IgD-negative memory B cell (primary cell): ENCODE measurements around the gene PRKCA. TPM values are rescaled to one million over a fixed set of nuclear protein-coding genes. Genes with fewer than 3 reads are reported as not detected.

ENCODE experiments used
- H3K27ac Mint-ChIP-seq, 3 donors: one replicate each; pipeline ENCODE4 v1.8.0; 2020 to 2022; ENCODE audit warnings: mild to moderate bottlenecking in 3 of 3, mixed read lengths in 3 of 3, moderate library complexity in 1 of 3
- H3K27me3 Mint-ChIP-seq: one replicate; pipeline ENCODE4 v1.8.0; 2021; ENCODE audit warnings: mixed read lengths
- H3K36me3 Mint-ChIP-seq: one replicate; pipeline ENCODE4 v1.8.0; 2020; ENCODE audit warnings: mild to moderate bottlenecking, mixed read lengths
- H3K4me1 Mint-ChIP-seq, 3 donors: one replicate each; pipeline ENCODE4 v1.8.0; 2020 to 2022; ENCODE audit warnings: mixed read lengths in 3 of 3, mild to moderate bottlenecking in 1 of 3
- H3K4me3 Mint-ChIP-seq, 4 donors: one replicate each; pipeline ENCODE4 v1.8.0; 2020 to 2022; ENCODE audit warnings: mild to moderate bottlenecking in 4 of 4, mixed read lengths in 4 of 4, moderate library complexity in 3 of 4
- H3K9me3 Mint-ChIP-seq, 3 donors: one replicate each; pipeline ENCODE4 v1.8.0; 2020 to 2021; ENCODE audit warnings: mixed read lengths in 3 of 3, mild to moderate bottlenecking in 1 of 3
- polyA plus RNA-seq: library from polyadenylated mRNA; unstranded; fragments of 300-500 nt; fragmentation: Illumina TruSeq; gene quantifications from one replicate; pipeline ENCODE4 v1.2.3, GENCODE V29; 2021

Gene PRKCA
- polyA plus RNA-seq, 1 donor from 2014 or later, result 0.14 TPM

- Mint-ChIP-seq H3K9me3 (no peaks in the 10 kb centered on the region), H3K36me3 (peaks cover 4% of the 10 kb centered on the region), H3K27ac (no peak overlapping the region), H3K4me3 (no peak overlapping the region), H3K4me1 (peaks cover 8 to 9% (median 8%) of the 10 kb centered on the region in 3 donors), H3K27me3 (peaks cover 7% of the 10 kb centered on the region)
These were observed 493.1 kb downstream of the PRKCA start for GRCh38 chr17:66795486-66795885.

GRCh38 chr17:66799849-66800537, 497.6 kb downstream of the PRKCA start:
- no peaks in the 10 kb centered on the region for H3K4me1 Mint-ChIP-seq
- H3K36me3 Mint-ChIP-seq, result no peaks in the 10 kb centered on the region
- H3K27me3 Mint-ChIP-seq, result peaks cover 1% of the 10 kb centered on the region
- no peak overlapping the region for H3K4me3 Mint-ChIP-seq
- no peak overlapping the region for H3K27ac Mint-ChIP-seq
- no peaks in the 10 kb centered on the region for H3K9me3 Mint-ChIP-seq

- peaks cover 16% of the 10 kb centered on the region for H3K27me3 Mint-ChIP-seq
- H3K27ac Mint-ChIP-seq, result no peak overlapping the region
- H3K4me1 Mint-ChIP-seq, result no peaks in the 10 kb centered on the region
These were observed 501.1 kb downstream of the PRKCA start for GRCh38 chr17:66803474-66803951.

GRCh38 chr17:66805567-66805966, 503.2 kb downstream of the PRKCA start:
- H3K27ac Mint-ChIP-seq, result no peak overlapping the region
- no peak overlapping the region for H3K4me3 Mint-ChIP-seq
- H3K9me3 Mint-ChIP-seq, result peaks cover 0 to 2% (median 0%) of the 10 kb centered on the region in 3 donors

More at GRCh38 chr17:66803474-66803951, 501.1 kb downstream of the PRKCA start:
- no peaks in the 10 kb centered on the region for H3K36me3 Mint-ChIP-seq
- H3K4me3 Mint-ChIP-seq, result no peak overlapping the region
- H3K9me3 Mint-ChIP-seq, result no peaks in the 10 kb centered on the region

GRCh38 chr17:66807182-66807581, 504.8 kb downstream of the PRKCA start:
- Mint-ChIP-seq H3K27me3 (peaks cover 21% of the 10 kb centered on the region), H3K9me3 (peaks cover 0 to 2% (median 0%) of the 10 kb centered on the region in 3 donors), H3K36me3 (no peaks in the 10 kb centered on the region), H3K4me1 (no peaks in the 10 kb centered on the region), H3K27ac (no peak overlapping the region), H3K4me3 (no peak overlapping the region)

More at GRCh38 chr17:66805567-66805966, 503.2 kb downstream of the PRKCA start:
- Mint-ChIP-seq H3K27me3 (peaks cover 21% of the 10 kb centered on the region), H3K4me1 (no peaks in the 10 kb centered on the region), H3K36me3 (no peaks in the 10 kb centered on the region)

- Mint-ChIP-seq H3K9me3 (peaks cover 0 to 7% (median 2%) of the 10 kb centered on the region in 3 donors), H3K27ac (no peak overlapping the region), H3K36me3 (no peaks in the 10 kb centered on the region)
These were observed 507.0 kb downstream of the PRKCA start for GRCh38 chr17:66809408-66809807.

GRCh38 chr17:66810951-66811682, 508.7 kb downstream of the PRKCA start:
- Mint-ChIP-seq H3K27ac (no peak overlapping the region), H3K4me1 (no peaks in the 10 kb centered on the region), H3K27me3 (peaks cover 21% of the 10 kb centered on the region), H3K9me3 (peaks cover 0 to 7% (median 2%) of the 10 kb centered on the region in 3 donors), H3K4me3 (no peak overlapping the region), H3K36me3 (no peaks in the 10 kb centered on the region)

More at GRCh38 chr17:66809408-66809807, 507.0 kb downstream of the PRKCA start:
- peaks cover 23% of the 10 kb centered on the region for H3K27me3 Mint-ChIP-seq
- no peaks in the 10 kb centered on the region for H3K4me1 Mint-ChIP-seq
- no peak overlapping the region for H3K4me3 Mint-ChIP-seq

GRCh38 chr17:66811683-66812054, 509.3 kb downstream of the PRKCA start:
- peaks cover 0 to 7% (median 2%) of the 10 kb centered on the region in 3 donors for H3K9me3 Mint-ChIP-seq
- H3K4me3 Mint-ChIP-seq, result no peak overlapping the region
- H3K36me3 Mint-ChIP-seq, result no peaks in the 10 kb centered on the region
- H3K4me1 Mint-ChIP-seq, result no peaks in the 10 kb centered on the region
- peaks cover 21% of the 10 kb centered on the region for H3K27me3 Mint-ChIP-seq
- H3K27ac Mint-ChIP-seq, result no peak overlapping the region

GRCh38 chr17:66812571-66812970, 510.2 kb downstream of the PRKCA start:
- Mint-ChIP-seq H3K9me3 (peaks cover 4 to 7% (median 6%) of the 10 kb centered on the region in 3 donors), H3K4me1 (no peaks in the 10 kb centered on the region), H3K27ac (peak overlapping the region in 1 of 3 donors; percentile 65), H3K27me3 (peaks cover 16% of the 10 kb centered on the region), H3K4me3 (peak overlapping the region in 1 of 4 donors; percentile 70), H3K36me3 (no peaks in the 10 kb centered on the region)

GRCh38 chr17:66813296-66813695, 510.9 kb downstream of the PRKCA start:
- Mint-ChIP-seq H3K9me3 (peaks cover 4 to 13% (median 11%) of the 10 kb centered on the region in 3 donors), H3K4me3 (no peak overlapping the region), H3K27me3 (peaks cover 8% of the 10 kb centered on the region), H3K4me1 (no peaks in the 10 kb centered on the region), H3K36me3 (no peaks in the 10 kb centered on the region), H3K27ac (no peak overlapping the region)

- H3K27me3 Mint-ChIP-seq, result peaks cover 3% of the 10 kb centered on the region
- no peaks in the 10 kb centered on the region for H3K36me3 Mint-ChIP-seq
- H3K4me1 Mint-ChIP-seq, result no peaks in the 10 kb centered on the region
- H3K9me3 Mint-ChIP-seq, result peaks cover 2 to 13% (median 11%) of the 10 kb centered on the region in 3 donors
- no peak overlapping the region for H3K27ac Mint-ChIP-seq
- H3K4me3 Mint-ChIP-seq, result no peak overlapping the region
These were observed 511.6 kb downstream of the PRKCA start for GRCh38 chr17:66814026-66814425.

- H3K9me3 Mint-ChIP-seq, result peaks cover 2 to 13% (median 11%) of the 10 kb centered on the region in 3 donors
- no peak overlapping the region for H3K27ac Mint-ChIP-seq
- no peaks in the 10 kb centered on the region for H3K36me3 Mint-ChIP-seq
- peaks cover 2% of the 10 kb centered on the region for H3K27me3 Mint-ChIP-seq
- no peak overlapping the region for H3K4me3 Mint-ChIP-seq
- no peaks in the 10 kb centered on the region for H3K4me1 Mint-ChIP-seq
These were observed 512.2 kb downstream of the PRKCA start for GRCh38 chr17:66814570-66814969.

- Mint-ChIP-seq H3K4me3 (no peak overlapping the region), H3K36me3 (no peaks in the 10 kb centered on the region), H3K27me3 (peaks cover 4% of the 10 kb centered on the region), H3K4me1 (no peaks in the 10 kb centered on the region), H3K9me3 (peaks cover 3 to 11% (median 10%) of the 10 kb centered on the region in 3 donors), H3K27ac (no peak overlapping the region)
These were observed 515.3 kb downstream of the PRKCA start for GRCh38 chr17:66817750-66818149.

GRCh38 chr17:66819466-66819865, 517.1 kb downstream of the PRKCA start:
- peaks cover 8% of the 10 kb centered on the region for H3K27me3 Mint-ChIP-seq
- H3K27ac Mint-ChIP-seq, result no peak overlapping the region
- no peaks in the 10 kb centered on the region for H3K36me3 Mint-ChIP-seq
- peaks cover 3 to 11% (median 9%) of the 10 kb centered on the region in 3 donors for H3K9me3 Mint-ChIP-seq
- no peak overlapping the region for H3K4me3 Mint-ChIP-seq
- no peaks in the 10 kb centered on the region for H3K4me1 Mint-ChIP-seq

GRCh38 chr17:66822009-66822408, 519.6 kb downstream of the PRKCA start:
- Mint-ChIP-seq H3K27me3 (peaks cover 10% of the 10 kb centered on the region), H3K27ac (no peak overlapping the region), H3K4me1 (no peaks in the 10 kb centered on the region), H3K4me3 (no peak overlapping the region), H3K36me3 (no peaks in the 10 kb centered on the region), H3K9me3 (peaks cover 5 to 11% (median 9%) of the 10 kb centered on the region in 3 donors)
